HG03095 (cell line): ENCODE results near the gene TBC1D8.
A peak's percentile ranks its signal among the peaks of the same experiment; 100 is the strongest.

Source experiments
- ATAC-seq: cut with Tn5 transposase; IDR thresholded peaks from one replicate; pipeline ENCODE4 v1.9.1; 2021; ENCODE audit warnings: moderate library complexity; ENCODE audit not compliant: unreplicated experiment

The TBC1D8 gene

DNA sequence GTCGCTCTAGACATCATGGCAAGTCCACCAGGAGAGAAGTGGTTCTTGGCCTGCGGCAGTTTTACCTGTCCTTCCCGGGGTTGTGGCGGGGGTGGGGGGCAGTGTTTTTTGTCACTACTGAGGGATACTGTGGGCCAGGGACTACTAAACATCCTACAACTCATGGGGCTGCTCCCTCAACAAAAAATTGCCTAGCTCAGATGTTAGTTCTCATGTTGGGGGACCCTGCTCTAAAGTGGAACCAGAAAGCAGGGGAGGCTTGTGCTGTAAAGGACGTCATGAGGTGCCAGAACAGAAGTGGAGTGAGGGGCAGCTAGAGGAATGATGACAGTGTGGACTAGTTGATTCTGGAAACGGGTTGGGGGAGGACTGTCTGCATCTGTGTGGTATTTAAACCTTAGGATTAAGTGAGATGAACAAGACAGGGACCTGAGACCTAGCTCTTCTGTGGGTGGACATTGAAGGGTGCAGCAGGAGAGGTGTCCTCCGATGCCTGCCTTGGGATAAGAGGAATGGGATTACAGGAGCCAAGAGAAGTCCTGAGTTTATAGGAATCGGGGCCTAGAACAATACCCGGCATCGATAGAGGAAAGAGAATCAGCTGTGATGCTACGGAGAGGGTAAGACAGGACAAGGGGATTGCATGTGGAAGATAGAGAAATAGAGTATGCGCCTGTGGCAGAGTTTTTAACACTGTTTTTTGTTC lies 146.4 kb downstream of the TBC1D8 start:
- no peak for ATAC-seq

DNA sequence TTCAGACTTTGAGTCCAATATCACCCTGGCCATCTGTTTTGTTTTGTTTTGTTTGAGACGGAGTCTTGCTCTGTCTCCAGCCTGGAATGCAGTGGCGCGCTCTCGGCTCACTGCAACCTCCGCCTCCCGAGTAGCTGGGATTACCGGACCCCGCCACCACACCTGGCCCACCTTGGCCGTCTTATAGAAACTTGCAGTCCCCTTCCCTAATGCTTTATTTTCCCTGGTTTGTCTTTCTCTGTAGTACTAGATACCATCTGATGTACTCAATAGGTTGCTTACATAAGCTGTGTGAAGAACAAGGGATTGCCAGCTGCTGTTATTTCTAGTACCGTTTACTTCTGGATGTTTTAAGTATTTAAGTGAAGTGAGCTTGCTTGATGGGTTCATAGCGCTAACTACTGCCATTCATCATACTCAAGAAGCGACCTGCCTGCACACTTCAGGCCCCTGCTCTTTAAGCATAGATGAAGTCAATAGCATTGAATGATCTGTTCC lies 147.9 kb downstream of the TBC1D8 start:
- no peak for ATAC-seq

DNA sequence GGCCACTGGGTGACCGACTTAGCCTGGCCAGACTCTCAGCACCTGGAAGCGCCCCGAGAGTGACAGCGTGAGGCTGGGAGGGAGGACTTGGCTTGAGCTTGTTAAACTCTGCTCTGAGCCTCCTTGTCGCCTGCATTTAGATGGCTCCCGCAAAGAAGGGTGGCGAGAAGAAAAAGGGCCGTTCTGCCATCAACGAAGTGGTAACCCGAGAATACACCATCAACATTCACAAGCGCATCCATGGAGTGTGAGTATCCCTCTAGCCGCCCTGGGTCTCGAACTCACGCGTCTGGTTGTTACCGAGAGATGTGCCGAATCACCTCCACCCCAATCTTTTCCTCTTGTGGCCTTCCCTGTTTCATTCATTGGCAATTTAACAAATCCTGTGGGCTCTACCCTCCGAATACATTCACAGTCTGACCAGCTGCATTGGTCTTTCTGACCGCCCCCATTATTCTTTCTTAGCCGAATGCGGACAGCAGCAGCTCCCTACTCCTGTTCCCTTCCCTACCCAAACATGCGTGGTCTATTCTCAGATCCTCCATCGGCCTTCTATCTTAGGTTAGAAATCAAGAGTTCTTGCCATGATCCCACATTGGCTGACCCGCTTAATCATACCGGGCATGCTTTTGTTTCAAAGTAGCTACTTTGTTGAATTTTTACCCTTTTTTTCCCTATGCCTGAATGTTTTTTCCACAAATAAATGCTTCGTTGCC lies 148.5 kb downstream of the TBC1D8 start:
- no peak for ATAC-seq

DNA sequence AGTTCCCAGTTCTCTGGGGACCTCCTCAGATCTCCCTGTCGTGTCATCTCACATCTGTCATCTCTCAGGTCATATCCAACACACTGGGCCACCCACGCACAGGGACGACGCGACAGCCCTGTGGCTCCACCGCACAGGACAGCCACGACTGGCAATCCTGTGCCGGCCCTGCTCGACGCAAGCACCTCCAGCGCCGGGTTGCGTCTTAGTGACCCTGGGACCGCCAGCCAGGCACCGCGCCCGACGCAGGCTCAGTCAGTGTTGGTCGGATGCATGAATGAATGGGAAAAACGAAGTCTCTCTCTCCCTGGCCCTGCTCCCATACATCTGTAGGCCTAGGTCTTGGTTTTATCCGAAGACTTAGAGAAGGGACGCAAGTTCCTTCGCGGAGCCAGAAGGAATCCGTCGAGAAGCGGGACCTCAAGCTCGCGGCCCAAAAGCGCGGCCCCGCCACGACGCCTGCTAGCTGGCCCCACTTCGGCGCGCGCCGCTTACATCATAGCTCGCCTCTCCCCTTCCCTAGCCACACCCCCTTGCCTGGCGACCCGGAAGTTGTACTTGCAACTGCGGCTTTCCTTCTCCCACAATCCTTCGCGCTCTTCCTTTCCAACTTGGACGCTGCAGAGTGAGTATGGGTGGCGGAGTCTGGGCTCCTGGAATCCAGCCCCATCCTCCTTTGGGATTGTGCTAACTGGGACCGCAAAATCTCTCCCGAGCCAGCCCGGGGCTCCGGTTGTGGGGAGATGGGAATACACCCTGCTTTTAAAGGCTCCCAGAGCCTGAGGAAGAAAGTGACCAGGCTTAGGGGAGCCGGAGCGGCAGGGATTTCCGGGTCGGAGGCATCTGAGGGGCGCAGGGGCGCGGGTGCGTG lies 149.3 kb downstream of the TBC1D8 start, which contains the start of gene RPL31:
Gene RPL31, plus strand, starts transcription at position 599 of the 871 bp plus-strand sequence. CDS start 413 bp downstream, outside the sequence.
- ATAC-seq: peak; percentile 99

DNA sequence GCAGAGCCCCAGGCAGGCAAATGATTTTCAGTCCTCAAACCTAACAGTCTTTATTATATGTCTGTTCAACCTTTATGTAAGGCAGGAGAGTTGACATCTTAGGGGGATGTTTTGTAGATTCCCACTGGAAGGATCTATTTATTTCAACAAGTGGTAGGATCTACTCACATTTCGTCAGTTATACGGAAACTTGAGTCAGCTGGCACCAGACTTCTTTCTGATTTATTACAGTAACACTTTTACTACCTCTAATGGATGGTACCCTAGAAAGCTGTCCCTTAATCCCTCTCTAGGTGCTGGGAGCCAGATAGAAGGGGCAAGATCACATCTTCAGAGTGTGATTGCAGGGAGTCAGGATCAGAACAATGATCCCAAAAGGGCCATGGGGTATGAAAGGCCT lies 151.2 kb downstream of the TBC1D8 start:
- ATAC-seq: no peak

DNA sequence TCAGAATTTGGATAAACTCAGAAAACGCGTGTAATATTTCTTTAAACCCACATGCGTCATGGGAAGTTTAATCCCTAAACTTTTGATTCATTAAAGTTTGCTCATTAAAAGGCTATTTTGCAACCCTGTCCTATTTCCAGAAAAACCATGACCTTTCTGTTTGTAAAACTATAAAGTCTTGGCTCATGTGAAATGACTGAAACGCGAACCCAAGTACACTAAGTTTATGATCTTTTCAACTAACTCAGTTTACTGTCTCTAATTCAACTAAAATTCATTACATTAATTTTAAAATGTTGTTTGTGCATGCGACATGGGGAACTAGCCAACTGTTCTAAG lies 153.0 kb downstream of the TBC1D8 start:
- ATAC-seq: no peak

DNA sequence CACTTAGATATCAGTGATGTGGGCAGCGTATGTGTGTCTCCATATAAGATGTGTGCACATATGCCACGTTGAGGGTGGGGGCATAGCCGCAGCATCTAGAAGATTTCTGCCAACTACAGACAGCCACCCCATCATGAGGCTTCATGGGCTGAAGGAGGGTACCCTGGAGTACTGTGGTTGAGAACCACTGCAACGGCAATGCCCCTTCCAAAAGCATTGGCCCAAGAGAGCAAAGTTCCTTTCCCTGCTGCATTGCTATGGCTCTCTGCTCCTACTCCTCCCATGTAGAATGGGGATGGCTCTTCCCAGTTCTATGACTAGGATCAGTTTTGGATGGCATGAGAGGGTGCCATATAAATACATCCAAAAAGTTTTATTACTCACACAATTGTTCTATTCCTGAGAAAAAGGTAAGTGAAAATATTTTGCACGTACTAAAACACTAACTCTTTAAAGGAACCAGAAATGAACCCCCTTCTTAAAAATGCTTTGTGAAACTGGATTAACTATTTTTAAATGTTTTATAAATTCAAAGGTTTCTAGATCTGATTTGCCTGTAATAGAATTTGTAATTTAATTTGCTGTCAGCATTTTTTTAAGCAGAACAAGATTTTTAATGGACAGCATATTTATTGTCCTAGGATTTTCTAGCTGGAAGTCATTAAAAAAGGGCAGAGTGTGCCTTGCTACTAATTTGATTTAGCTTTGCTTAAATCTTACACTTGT lies 153.5 kb downstream of the TBC1D8 start:
- no peak for ATAC-seq

DNA sequence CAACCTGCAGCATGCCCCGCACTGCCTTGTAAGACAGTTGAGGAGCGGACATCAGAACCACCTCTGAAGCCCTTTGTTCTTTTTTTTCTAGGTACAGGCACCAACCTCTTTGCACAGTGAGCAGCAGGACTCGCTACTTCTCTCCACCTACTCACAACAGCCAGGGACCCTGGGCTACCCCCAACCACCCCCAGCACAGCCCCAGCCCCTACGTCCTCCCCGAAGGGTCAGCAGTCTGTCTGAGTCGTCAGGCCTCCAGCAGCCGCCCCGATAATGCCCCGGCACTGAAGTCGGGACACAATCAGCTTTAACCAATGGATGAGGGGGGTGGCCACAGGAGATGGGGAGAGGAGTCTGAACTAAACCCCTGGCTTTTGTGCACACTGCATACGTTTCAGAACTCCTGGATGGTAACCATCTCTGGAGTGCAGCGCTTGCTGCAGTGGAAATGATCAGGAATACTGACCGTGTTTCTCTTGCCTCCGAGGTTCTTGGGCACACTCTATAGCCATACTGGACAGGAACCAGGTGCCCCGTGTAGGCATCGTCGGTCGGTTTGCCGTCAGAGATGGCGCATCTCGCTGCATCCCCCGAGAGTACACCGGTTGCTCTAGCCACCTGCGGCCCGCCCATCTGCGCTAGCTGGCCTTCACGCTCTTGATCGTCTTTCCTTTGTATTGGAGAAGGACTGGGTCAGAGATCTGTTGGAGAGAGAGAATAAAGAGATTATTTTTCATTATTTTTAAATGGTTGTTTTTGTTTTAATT lies 155.7 kb downstream of the TBC1D8 start:
- ATAC-seq: no peak

DNA sequence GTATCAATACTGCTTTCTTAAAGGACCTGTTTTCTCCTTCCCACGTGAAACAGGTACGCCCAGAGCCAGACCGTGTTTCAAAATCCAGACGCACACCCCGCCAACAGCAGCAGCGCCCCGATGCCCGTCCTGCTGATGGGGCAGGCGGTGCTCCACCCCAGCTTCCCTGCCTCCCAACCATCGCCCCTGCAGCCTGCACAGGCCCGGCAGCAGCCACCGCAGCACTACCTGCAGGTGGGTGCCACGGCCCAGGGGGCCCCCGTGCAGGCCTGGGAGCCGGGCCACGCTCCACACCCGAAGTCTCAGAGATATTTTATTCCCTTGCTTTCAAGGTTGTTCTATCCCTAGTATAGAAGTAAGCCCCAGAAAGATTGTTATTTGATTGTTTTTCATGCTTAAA lies 157.9 kb downstream of the TBC1D8 start:
- ATAC-seq: no peak

DNA sequence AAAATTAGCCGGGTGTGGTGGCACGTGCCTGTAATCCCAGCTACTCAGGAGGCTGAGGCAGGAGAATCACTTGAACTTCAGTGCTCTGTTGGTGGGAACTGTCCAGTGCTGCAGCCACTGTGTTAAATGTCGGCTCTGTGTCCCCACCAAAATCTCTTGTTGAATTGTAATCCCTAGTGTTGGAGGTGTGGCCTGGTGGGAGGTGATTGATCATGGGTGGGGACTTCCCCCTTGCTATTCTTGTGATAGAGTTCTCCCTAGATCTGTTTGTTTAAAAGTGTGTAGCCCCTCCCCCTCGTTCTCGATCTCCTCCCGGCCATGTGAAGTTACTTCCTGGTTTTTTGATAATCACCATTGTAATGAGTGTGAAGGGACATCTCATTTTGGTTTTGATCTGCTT lies 158.9 kb downstream of the TBC1D8 start:
- no peak for ATAC-seq

DNA sequence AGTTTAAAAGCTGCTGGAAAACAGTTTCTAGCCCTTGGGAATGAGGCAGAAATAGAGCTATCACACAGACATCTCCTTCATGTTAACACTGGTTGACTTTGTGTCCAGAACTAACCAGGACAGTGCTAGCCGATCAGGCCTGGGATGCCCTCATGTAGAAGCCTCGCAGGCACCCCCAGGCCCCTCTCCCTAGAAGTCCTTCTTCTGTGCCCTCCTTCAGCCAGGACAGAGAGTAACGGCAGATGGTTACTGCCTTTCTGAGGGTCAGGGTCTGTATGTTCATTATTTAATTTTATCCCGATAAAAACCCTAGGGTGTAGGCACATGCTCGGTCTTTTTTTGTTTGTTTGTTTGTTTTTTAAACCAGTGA lies 159.8 kb downstream of the TBC1D8 start:
- no peak for ATAC-seq

DNA sequence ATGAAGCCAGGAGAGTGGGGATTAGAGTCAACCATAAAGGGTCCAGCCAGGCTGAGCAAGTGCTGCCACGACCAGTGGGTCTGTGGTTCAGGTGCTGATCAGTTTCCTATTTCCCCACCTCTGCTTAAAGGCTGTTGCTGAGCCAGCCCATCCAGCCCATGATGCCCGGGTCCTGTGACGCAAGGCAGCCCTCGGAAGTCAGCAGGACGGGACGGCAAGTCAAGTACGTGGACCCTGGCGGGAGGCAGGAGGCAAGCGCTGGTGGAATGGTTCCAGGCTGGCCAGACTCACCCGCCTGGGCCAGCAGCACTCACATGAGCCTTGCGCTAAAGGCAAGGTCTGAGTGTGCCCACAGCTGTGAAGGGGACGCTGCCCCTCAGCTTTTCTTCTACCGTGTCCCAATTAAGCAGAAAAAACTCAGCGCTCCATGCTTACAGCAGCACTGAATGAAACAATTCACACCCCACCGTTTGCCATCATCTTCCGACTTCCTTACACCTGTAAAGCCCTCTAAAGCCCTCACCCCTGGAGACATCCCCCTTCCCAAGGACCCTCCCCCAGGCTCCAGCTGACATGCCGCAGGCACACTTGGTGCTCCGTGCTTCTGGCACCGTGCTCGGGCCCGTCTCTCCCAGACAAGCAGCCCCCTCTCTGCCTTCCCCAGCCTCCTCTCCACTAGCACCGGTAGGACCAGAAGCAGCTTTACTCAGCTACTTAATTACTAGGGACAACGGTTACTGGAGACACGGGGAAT lies 160.4 kb downstream of the TBC1D8 start:
- ATAC-seq: no peak

DNA sequence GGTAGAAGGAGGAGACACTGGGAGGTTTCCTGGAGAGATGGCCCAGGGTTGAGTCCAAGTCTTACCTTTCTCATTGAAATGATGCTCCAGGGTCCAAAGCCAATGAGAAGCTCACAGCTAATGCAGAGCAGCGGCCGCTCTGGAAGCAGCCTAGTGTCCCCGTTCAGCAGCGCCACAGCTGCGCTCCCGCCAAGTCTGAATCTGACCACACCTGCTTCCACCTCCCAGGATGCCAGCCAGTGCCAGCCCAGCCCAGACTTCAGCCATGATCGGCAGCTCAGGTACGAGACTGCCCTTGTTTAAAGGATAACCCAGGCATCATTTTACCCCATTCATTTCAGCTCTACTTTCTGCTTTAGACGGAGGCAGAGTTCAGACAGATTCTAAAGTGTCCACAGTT lies 161.0 kb downstream of the TBC1D8 start:
- no peak for ATAC-seq

DNA sequence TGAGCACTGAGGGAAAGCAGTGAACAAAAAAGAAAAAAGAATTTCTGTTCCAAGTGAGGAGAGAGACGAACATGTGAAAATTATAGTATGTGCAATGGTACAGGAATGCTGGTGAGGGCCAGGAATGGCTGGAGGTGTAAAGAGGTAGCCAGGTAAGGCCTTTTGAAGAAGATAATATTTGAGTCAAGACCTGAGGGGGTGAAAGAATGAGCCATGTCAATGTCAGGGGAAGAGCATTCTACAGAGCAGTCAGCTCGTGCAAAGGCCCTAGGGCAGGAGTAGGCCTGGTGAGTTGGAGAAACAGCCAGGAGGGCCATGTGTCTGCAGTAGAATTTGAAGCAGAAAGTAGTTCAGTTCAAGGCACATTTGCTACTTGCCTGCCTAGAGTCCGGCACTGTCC lies 161.5 kb downstream of the TBC1D8 start:
- ATAC-seq: no peak

DNA sequence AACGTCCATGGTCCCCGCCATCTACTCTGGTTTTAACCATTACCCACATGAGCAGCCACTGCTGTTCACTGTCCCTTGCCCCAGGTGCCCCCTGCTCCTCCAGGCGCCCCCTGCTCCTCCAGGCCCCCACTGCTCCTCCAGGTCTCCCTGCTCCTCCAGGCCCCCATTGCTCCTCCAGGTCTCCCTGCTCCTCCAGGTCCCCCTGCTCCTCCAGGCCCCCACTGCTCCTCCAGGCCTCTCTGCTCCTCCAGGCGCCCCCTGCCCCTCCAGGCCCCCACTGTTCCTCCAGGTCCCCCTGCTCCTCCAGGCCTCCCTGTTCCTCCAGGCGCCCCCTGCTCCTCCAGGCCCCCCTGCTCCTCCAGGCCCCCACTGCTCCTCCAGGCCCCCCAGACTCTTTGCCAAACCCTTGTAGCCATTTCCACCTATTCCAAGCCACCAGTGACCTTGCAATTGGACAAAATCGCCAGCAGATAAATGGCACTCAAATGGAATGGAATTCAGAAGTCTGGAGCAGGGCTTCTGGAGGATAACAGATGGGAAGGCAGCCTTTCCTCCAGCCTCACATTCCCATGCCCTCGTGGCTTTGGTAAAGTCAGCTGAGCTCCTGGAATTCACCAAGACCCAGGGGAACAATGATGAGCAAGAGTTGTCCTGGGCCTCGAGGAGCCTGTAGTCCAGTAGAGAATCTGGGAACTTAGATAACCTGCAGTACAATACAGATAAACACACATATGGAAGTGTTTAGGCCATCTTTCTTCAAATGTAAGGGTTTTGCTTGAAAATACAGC lies 162.4 kb downstream of the TBC1D8 start:
- no peak for ATAC-seq

DNA sequence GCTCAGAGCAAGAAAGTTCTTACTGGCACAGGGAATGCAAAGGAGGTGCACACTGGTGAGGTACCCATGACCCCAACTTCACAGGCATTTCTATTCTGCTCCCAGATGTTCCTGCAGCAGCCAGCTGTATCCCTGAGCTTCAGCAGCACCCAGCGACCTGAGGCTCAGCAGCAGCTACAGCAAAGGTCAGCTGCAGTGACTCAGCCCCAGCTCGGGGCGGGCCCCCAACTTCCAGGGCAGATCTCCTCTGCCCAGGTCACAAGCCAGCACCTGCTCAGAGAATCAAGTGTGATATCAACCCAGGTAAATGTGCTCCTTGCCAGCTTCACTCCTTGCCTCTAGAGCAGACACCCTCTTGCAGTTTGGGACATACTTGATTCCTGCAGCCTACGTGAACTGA lies 163.2 kb downstream of the TBC1D8 start:
- ATAC-seq: no peak

DNA sequence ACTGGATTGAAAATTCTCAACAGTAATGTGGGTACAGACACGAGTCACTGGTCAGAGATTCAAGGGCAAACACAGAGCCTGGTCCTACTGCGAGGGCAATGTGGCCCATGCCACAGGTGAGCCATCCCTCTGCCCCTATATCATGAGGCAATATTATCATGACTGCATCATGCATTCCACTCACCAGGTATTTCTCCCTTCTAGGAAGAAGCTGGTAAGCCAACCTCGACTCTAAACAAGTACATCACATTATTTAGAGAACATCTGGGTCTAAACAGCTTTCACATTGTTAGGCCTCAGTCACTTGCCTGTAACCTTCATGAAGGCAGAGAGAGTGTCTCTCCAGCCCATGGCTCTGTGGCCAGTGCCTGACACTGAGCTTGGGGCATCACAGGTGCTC lies 163.6 kb downstream of the TBC1D8 start:
- ATAC-seq: no peak

DNA sequence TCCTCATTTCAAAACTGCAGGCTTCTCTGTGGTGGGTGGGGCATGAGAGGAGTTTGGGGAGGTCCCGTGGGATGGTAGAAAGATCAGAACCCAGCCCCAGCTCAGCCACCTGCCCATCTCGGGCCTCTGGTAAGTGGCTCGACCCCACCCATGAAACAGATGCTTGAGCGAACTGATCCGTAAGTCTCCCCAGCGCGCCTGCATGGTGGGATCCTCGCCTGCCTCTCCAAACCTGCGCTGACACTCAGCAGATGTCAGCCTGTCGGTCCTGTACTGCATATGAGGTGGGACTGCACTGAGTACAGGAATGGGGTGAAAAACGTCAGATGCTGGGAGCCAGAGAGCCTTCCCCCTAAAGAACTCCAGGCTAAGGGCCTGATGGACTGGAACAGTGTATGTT lies 165.0 kb downstream of the TBC1D8 start:
- no peak for ATAC-seq

DNA sequence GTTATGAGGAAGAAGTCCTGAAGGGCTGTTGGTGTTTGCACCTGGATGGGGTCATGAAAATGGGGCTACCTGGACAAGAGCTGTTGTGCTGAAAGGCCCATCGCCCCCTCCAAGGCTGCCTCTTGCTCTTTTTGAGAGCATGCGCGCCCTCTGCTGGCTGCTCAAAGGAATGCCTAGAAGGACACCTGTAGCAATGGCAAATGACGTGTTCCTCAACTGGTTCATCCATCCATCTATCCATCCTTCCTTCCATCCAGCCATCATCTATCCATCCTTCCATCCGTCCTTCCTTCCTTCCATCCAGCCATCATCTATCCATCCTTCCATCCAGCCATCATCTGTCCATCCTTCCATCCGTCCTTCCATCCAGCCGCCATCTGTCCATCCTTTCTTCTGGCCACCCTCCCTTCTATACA lies 166.3 kb downstream of the TBC1D8 start:
- no peak for ATAC-seq
